Gastrocnemius medialis (tissue), 4 donors: ENCODE data around the gene MINK1. TPM values are rescaled to one million over a fixed set of nuclear protein-coding genes. Genes with fewer than 3 reads are reported as not detected.

Experiments
- ATAC-seq, 2 donors: fragments of 150-250 bp; one replicate each; pipeline ENCODE4 v1.9.1; 2016
- DNase-seq, 2 donors: peaks; one replicate each; pipeline ENCODE4 v3.0.0-alpha.2; 2019
- H3K27ac ChIP-seq, 4 donors: fragments of 200-600 bp; sonication (generic); 1 replicate in 1 of 4; 2 replicates in 3 of 4; pipeline ENCODE4 v1.5.1; 2016 to 2018; ENCODE audit warnings: mild to moderate bottlenecking in 2 of 4, moderate library complexity in 1 of 4
- H3K27me3 ChIP-seq, 3 donors: fragments of 200-600 bp; sonication (generic) in 2 of 3; 1 replicate in 1 of 3; 2 replicates in 2 of 3; pipeline versions ENCODE4 v1.5.1 to v1.6.0; 2016 to 2019; ENCODE audit warnings: mild to moderate bottlenecking in 1 of 3, moderate library complexity in 1 of 3
- H3K36me3 ChIP-seq, 2 donors: fragments of 200-600 bp; sonication (generic) in 1 of 2; one replicate each; pipeline ENCODE4 v1.5.1; 2017 to 2018
- H3K4me1 ChIP-seq, 2 donors: fragments of 200-600 bp; sonication (generic) in 1 of 2; one replicate each; pipeline ENCODE4 v1.5.1; 2016 to 2017; ENCODE audit warnings: mild to moderate bottlenecking in 2 of 2
- H3K4me3 ChIP-seq, 4 donors: fragments of 200-600 bp; sonication (generic) in 3 of 4; 1 replicate in 1 of 4; 2 replicates in 3 of 4; pipeline ENCODE4 v1.5.1; 2016 to 2019; ENCODE audit warnings: mild to moderate bottlenecking in 2 of 4
- H3K9me3 ChIP-seq, 3 donors: fragments of 200-600 bp; sonication (generic) in 2 of 3; 1 replicate in 1 of 3; 2 replicates in 2 of 3; pipeline ENCODE4 v1.5.1; 2016 to 2019
- CTCF ChIP-seq, 5 experiments: fragments of 450-650 bp in 3 of 5; fragments of 200-600 bp in 2 of 5; sonication (generic) in 2 of 5; IDR thresholded peaks in 4 of 5; conservative IDR thresholded peaks in 1 of 5; 1 replicate in 4 of 5; 2 replicates in 1 of 5; pipeline ENCODE4 v1.5.1; 2016 to 2019; ENCODE audit warnings: antibody characterized with exemption in 5 of 5, mild to moderate bottlenecking in 3 of 5, moderate library complexity in 3 of 5
- POLR2A ChIP-seq, 2 donors: fragments of 450-650 bp; IDR thresholded peaks; one replicate each; pipeline ENCODE4 v1.6.1; 2017; ENCODE audit warnings: antibody characterized with exemption in 2 of 2, mild to moderate bottlenecking in 2 of 2, moderate library complexity in 2 of 2
- in situ Hi-C, 4 donors: fragments of 200-750 bp; cut with MboI; loops; one replicate each; pipeline versions ENCODE4 v1.15.0 to v1.8.0; 2017; ENCODE audit warnings: low sequenced_read_pairs in 4 of 4
- intact Hi-C: fragments of 100-400 bp; cut with DNase I; formaldehyde crosslinking; loops from one replicate; pipeline ENCODE4 v1.15.1; 2023; ENCODE audit warnings: low total_unique reads
- total RNA-seq, 4 donors: library from RNA; depleted of rRNA; stranded (reverse); fragments of >200 nt; gene quantifications; one replicate each; pipeline versions ENCODE4 v1.1.0 to v1.2.3, GENCODE V29; 2016

The MINK1 gene
- total RNA-seq: 10 to 100 TPM; 11.7 to 20.2 (median 15.3) TPM

GRCh38 chr17:4833178-4833940 lies at the start of gene MINK1:
MINK1 (plus strand) TSS chr17:4833340; CDS start chr17:4833584, 244 bp downstream.
- Histone ChIP-seq H3K27me3 (no peaks in the 10 kb centered on the region), H3K27ac (peak within 1 kb of the TSS; percentile 83 to 96 (median 89)), H3K9me3 (no peaks in the 10 kb centered on the region), H3K4me1 (peaks cover 19 to 34% of the 10 kb centered on the region in 2 donors), H3K4me3 (peak within 1 kb of the TSS; percentile 74 to 89 (median 80)), H3K36me3 (no peaks in the 10 kb centered on the region)
- peak; percentile 78 to 88 for DNase-seq
- intact Hi-C loops (loop anchor here (1.0 to 2.0 kb wide), 3 partner anchors 26 to 102 kb away; partner anchors contain the start of genes MED11 and PLD2), in situ Hi-C loops (no loop called here)
- ATAC-seq: peak; percentile 95 to 96
- no peak for TF ChIP-seq CTCF (IDR thresholded peaks at IDR 0.05 in 4 of 5, conservative IDR thresholded peaks at IDR 0.05 in 1 of 5)
- peak; percentile 91 to 93 for TF ChIP-seq POLR2A (IDR thresholded peaks at IDR 0.05)

GRCh38 chr17:4785311-4786105 lies 47.6 kb upstream of the MINK1 start:
- peaks cover 32 to 40% of the 10 kb centered on the region in 2 donors for H3K4me1 ChIP-seq
- intact Hi-C loops: no loop called here
- in situ Hi-C loops: loop anchor here (5.0 to 25.0 kb wide), 4 partner anchors 51 to 102 kb away; partner anchors contain the start of genes C17orf107 (in 2 of the 4), CXCL16 (in 1 of the 4), MED11 (in 1 of the 4) and ZMYND15 (in 1 of the 4)
- H3K9me3 ChIP-seq: no peaks in the 10 kb centered on the region
- peak overlapping the region; percentile 11 to 40 (median 24) for H3K4me3 ChIP-seq
- H3K27ac ChIP-seq: no peak overlapping the region
- ATAC-seq (no peak), DNase-seq (no peak)
- H3K27me3 ChIP-seq: peaks cover 36 to 59% (median 52%) of the 10 kb centered on the region in 3 donors
- no peak for TF ChIP-seq POLR2A (IDR thresholded peaks at IDR 0.05)
- TF ChIP-seq CTCF (IDR thresholded peaks at IDR 0.05 in 4 of 5, conservative IDR thresholded peaks at IDR 0.05 in 1 of 5): no peak
- H3K36me3 ChIP-seq: no peaks in the 10 kb centered on the region

GRCh38 chr17:4786106-4786511 lies 47.0 kb upstream of the MINK1 start, which contains the start of gene VMO1:
VMO1 (minus strand) TSS chr17:4786364; CDS start chr17:4786352, 12 bp downstream.
- H3K9me3 ChIP-seq: no peaks in the 10 kb centered on the region
- no peak for ATAC-seq
- H3K27me3 ChIP-seq: peaks cover 34 to 55% (median 49%) of the 10 kb centered on the region in 3 donors
- H3K36me3 ChIP-seq: no peaks in the 10 kb centered on the region
- in situ Hi-C loops: loop anchor here (5.0 to 25.0 kb wide), 4 partner anchors 51 to 101 kb away; partner anchors contain the start of genes C17orf107 (in 2 of the 4), CXCL16 (in 1 of the 4), MED11 (in 1 of the 4) and ZMYND15 (in 1 of the 4)
- DNase-seq: no peak
- H3K4me3 ChIP-seq: peak within 1 kb of the TSS; percentile 14 to 40 (median 34)
- no peak within 1 kb of the TSS for H3K27ac ChIP-seq
- intact Hi-C loops: no loop called here
- peaks cover 36 to 44% of the 10 kb centered on the region in 2 donors for H3K4me1 ChIP-seq
- TF ChIP-seq POLR2A (IDR thresholded peaks at IDR 0.05): no peak
- no peak for TF ChIP-seq CTCF (IDR thresholded peaks at IDR 0.05 in 4 of 5, conservative IDR thresholded peaks at IDR 0.05 in 1 of 5)

- no peak for ATAC-seq
- TF ChIP-seq CTCF (IDR thresholded peaks at IDR 0.05 in 4 of 5, conservative IDR thresholded peaks at IDR 0.05 in 1 of 5) (no peak), POLR2A (IDR thresholded peaks at IDR 0.05) (no peak)
- intact Hi-C loops (no loop called here), in situ Hi-C loops (loop anchor here (5.0 to 25.0 kb wide), 4 partner anchors 52 to 101 kb away; partner anchors contain the start of genes C17orf107 (in 2 of the 4), CXCL16 (in 1 of the 4), MED11 (in 1 of the 4) and ZMYND15 (in 1 of the 4))
- Histone ChIP-seq H3K27ac (no peak overlapping the region), H3K36me3 (no peaks in the 10 kb centered on the region), H3K4me1 (peaks cover 36 to 44% of the 10 kb centered on the region in 2 donors), H3K27me3 (peaks cover 34 to 54% (median 48%) of the 10 kb centered on the region in 3 donors), H3K4me3 (peak overlapping the region; percentile 11 to 40 (median 24)), H3K9me3 (no peaks in the 10 kb centered on the region)
- no peak for DNase-seq
Measured at GRCh38 chr17:4786516-4786915, 46.6 kb upstream of the MINK1 start.
